Tibial nerve (tissue), 3 donors: ENCODE measurements around the gene MAGI2.

Experiments
- CTCF ChIP-seq, 5 experiments: fragments of 200-600 bp in 3 of 5; fragments of 450-650 bp in 2 of 5; sonication (generic) in 3 of 5; IDR thresholded peaks; one replicate each; pipeline ENCODE4 v1.5.1; 2016 to 2019; ENCODE audit warnings: antibody characterized with exemption in 5 of 5, mild to moderate bottlenecking in 3 of 5, moderate library complexity in 2 of 5
- POLR2A ChIP-seq, 2 donors: fragments of 450-650 bp; IDR thresholded peaks; one replicate each; pipeline ENCODE4 v1.6.1; 2017; ENCODE audit warnings: antibody characterized with exemption in 2 of 2, mild to moderate bottlenecking in 2 of 2, moderate library complexity in 2 of 2

GRCh38 chr7:78407031-78407430, 1046.4 kb downstream of the MAGI2 start:
- TF ChIP-seq CTCF (IDR thresholded peaks at IDR 0.05), result no peak
- TF ChIP-seq POLR2A (IDR thresholded peaks at IDR 0.05), result no peak
